Right forelimb (tissue), 1 donor: Measurements from ENCODE around the gene CD151.

Source experiments
- DNase-seq: peaks from one replicate; pipeline ENCODE4 v3.0.0-alpha.2; 2018

The CD151 gene

GRCh38 chr11:797296-798092, 35.3 kb upstream of the CD151 start:
- DNase-seq = peak; percentile 91

GRCh38 chr11:798093-798713, 34.5 kb upstream of the CD151 start, which contains the start of gene SLC25A22:
Gene SLC25A22 (minus strand): TSS chr11:798281. CDS start chr11:795006, 3,275 bp downstream.
- DNase-seq = peak; percentile 90

- no peak for DNase-seq
These were observed 33.0 kb upstream of the CD151 start for GRCh38 chr11:799641-800316.

GRCh38 chr11:800473-800872, 32.3 kb upstream of the CD151 start:
- no peak for DNase-seq

- DNase-seq = no peak
These were observed 31.5 kb upstream of the CD151 start for GRCh38 chr11:801097-801780.

- DNase-seq = no peak
These were observed 30.6 kb upstream of the CD151 start for GRCh38 chr11:802018-802617.

GRCh38 chr11:802693-803466, 29.9 kb upstream of the CD151 start:
- DNase-seq = no peak

- no peak for DNase-seq
These were observed 29.3 kb upstream of the CD151 start for GRCh38 chr11:803467-803742.

- no peak for DNase-seq
These were observed 28.8 kb upstream of the CD151 start for GRCh38 chr11:803770-804598.

GRCh38 chr11:804599-804964, 28.2 kb upstream of the CD151 start:
- DNase-seq = no peak

GRCh38 chr11:808427-809286, 24.1 kb upstream of the CD151 start:
- DNase-seq = no peak

- peak; percentile 100 for DNase-seq
These were observed 23.3 kb upstream of the CD151 start, which contains the start of gene RPLP2 for GRCh38 chr11:809287-810039. Gene RPLP2 (plus strand): TSS chr11:809967. CDS start chr11:810235, 268 bp downstream.

GRCh38 chr11:810040-810567, 22.6 kb upstream of the CD151 start:
- no peak for DNase-seq

- DNase-seq = no peak
These were observed 21.1 kb upstream of the CD151 start for GRCh38 chr11:811446-812245.

- no peak for DNase-seq
These were observed 20.4 kb upstream of the CD151 start for GRCh38 chr11:812390-812789.

GRCh38 chr11:813072-813455, 19.7 kb upstream of the CD151 start:
- no peak for DNase-seq

- no peak for DNase-seq
These were observed 19.2 kb upstream of the CD151 start for GRCh38 chr11:813456-814096.
